ENCODE measurements around the gene TPSD1.

- TF ChIP-seq REST (IDR thresholded peaks at IDR 0.05; ENCODE audit: unreplicated experiment): no peak
- TF ChIP-seq EZH2 (IDR thresholded peaks at IDR 0.05; ENCODE audit: low read depth, unreplicated experiment): no peak
- TF ChIP-seq JUNB (IDR thresholded peaks at IDR 0.05; ENCODE audit: unreplicated experiment): no peak
- no peak for TF ChIP-seq EZH2phosphoT487 (IDR thresholded peaks at IDR 0.05; ENCODE audit: unreplicated experiment)
- TF ChIP-seq CREB1 (CRISPR knock-in tag; IDR thresholded peaks at IDR 0.05; ENCODE audit: low read depth): no peak
- TF ChIP-seq, protein P1, sequence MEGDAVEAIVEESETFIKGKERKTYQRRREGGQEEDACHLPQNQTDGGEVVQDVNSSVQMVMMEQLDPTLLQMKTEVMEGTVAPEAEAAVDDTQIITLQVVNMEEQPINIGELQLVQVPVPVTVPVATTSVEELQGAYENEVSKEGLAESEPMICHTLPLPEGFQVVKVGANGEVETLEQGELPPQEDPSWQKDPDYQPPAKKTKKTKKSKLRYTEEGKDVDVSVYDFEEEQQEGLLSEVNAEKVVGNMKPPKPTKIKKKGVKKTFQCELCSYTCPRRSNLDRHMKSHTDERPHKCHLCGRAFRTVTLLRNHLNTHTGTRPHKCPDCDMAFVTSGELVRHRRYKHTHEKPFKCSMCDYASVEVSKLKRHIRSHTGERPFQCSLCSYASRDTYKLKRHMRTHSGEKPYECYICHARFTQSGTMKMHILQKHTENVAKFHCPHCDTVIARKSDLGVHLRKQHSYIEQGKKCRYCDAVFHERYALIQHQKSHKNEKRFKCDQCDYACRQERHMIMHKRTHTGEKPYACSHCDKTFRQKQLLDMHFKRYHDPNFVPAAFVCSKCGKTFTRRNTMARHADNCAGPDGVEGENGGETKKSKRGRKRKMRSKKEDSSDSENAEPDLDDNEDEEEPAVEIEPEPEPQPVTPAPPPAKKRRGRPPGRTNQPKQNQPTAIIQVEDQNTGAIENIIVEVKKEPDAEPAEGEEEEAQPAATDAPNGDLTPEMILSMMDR (conservative IDR thresholded peaks at IDR 0.05; ENCODE audit: low read depth in 2 of 2): no peak
- TF ChIP-seq POLR2AphosphoS5 (IDR thresholded peaks at IDR 0.05; ENCODE audit: low read depth): no peak
- TF ChIP-seq ZNF462 (CRISPR knock-in tag; IDR thresholded peaks at IDR 0.05): no peak
- TF ChIP-seq STAT1 (IDR thresholded peaks at IDR 0.05; ENCODE audit: unreplicated experiment): no peak
- TF ChIP-seq ZNF114 (CRISPR knock-in tag; IDR thresholded peaks at IDR 0.05): no peak
- TF ChIP-seq, protein P2, sequence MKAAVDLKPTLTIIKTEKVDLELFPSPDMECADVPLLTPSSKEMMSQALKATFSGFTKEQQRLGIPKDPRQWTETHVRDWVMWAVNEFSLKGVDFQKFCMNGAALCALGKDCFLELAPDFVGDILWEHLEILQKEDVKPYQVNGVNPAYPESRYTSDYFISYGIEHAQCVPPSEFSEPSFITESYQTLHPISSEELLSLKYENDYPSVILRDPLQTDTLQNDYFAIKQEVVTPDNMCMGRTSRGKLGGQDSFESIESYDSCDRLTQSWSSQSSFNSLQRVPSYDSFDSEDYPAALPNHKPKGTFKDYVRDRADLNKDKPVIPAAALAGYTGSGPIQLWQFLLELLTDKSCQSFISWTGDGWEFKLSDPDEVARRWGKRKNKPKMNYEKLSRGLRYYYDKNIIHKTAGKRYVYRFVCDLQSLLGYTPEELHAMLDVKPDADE (IDR thresholded peaks at IDR 0.05): no peak
- no peak for TF ChIP-seq NANOG (IDR thresholded peaks at IDR 0.05; ENCODE audit: borderline replicate concordance)
- TF ChIP-seq ZNF331 (CRISPR knock-in tag; IDR thresholded peaks at IDR 0.05; ENCODE audit: low read depth): no peak
Observed at GRCh38 chr16:1295465-1295864, 39.6 kb downstream of the TPSD1 start.
